H9 (cell line): ENCODE data around the gene ENPP5. TPM values are rescaled to one million over a fixed set of nuclear protein-coding genes. Genes with fewer than 3 reads are reported as not detected.

Experiments
- DNase-seq: peaks from one replicate; pipeline ENCODE4 v3.0.0-alpha.2; 2017
- H2AFZ ChIP-seq: one replicate; pipeline ENCODE4 v1.6.1; 2013; ENCODE audit warnings: mild to moderate bottlenecking, low read length, control low read depth, moderate library complexity
- H2AK5ac ChIP-seq: 2 replicates; pipeline ENCODE4 v1.6.1; 2013; ENCODE audit warnings: low read length, control low read depth, mixed read lengths; ENCODE audit not compliant: insufficient read length
- H2BK120ac ChIP-seq: one replicate; pipeline ENCODE4 v1.6.1; 2013; ENCODE audit warnings: low read depth, mild to moderate bottlenecking, low read length, control low read depth, inconsistent platforms; ENCODE audit not compliant: poor library complexity, severe bottlenecking
- H2BK12ac ChIP-seq: 2 replicates; pipeline ENCODE4 v1.6.1; 2013; ENCODE audit warnings: low read length, control low read depth, mixed read lengths, low read depth; ENCODE audit not compliant: insufficient read length
- H2BK15ac ChIP-seq: 2 replicates; pipeline ENCODE4 v1.6.1; 2013; ENCODE audit warnings: low read depth, low read length, control low read depth
- H2BK20ac ChIP-seq: one replicate; pipeline ENCODE4 v1.6.1; 2013; ENCODE audit warnings: low read depth, mild to moderate bottlenecking, low read length, control low read depth, inconsistent platforms; ENCODE audit not compliant: poor library complexity, severe bottlenecking
- H2BK5ac ChIP-seq: 2 replicates; pipeline ENCODE4 v1.6.1; 2013; ENCODE audit warnings: low read length, control low read depth, mixed read lengths; ENCODE audit not compliant: insufficient read length
- H3K14ac ChIP-seq: 2 replicates; pipeline ENCODE4 v1.6.1; 2013; ENCODE audit warnings: low read length, control low read depth; ENCODE audit not compliant: insufficient read depth
- H3K18ac ChIP-seq: 2 replicates; pipeline ENCODE4 v1.6.1; 2013; ENCODE audit warnings: low read depth, mild to moderate bottlenecking, mixed read lengths, low read length, control low read depth; ENCODE audit not compliant: insufficient read length
- H3K23ac ChIP-seq: 2 replicates; pipeline ENCODE4 v1.6.1; 2013; ENCODE audit warnings: low read length, control low read depth, mixed read lengths, low read depth; ENCODE audit not compliant: insufficient read length
- H3K23me2 ChIP-seq: 2 replicates; pipeline ENCODE4 v1.6.1; 2013; ENCODE audit warnings: low read depth, mild to moderate bottlenecking, mixed read lengths, low read length, control low read depth; ENCODE audit not compliant: insufficient read length, poor library complexity, severe bottlenecking
- H3K27ac ChIP-seq: 2 replicates; pipeline ENCODE4 v1.5.1; 2013; ENCODE audit warnings: low read length, control low read depth, mixed read lengths, low read depth; ENCODE audit not compliant: insufficient read length
- H3K27me3 ChIP-seq: 2 replicates; pipeline ENCODE4 v1.6.1; 2013; ENCODE audit warnings: low read length, control low read depth, inconsistent platforms; ENCODE audit not compliant: insufficient read depth
- H3K4ac ChIP-seq: 2 replicates; pipeline ENCODE4 v1.6.1; 2013; ENCODE audit warnings: low read depth, mild to moderate bottlenecking, control low read depth, inconsistent platforms, low read length, moderate library complexity
- H3K4me1 ChIP-seq: 2 replicates; pipeline ENCODE4 v1.6.1; 2013; ENCODE audit warnings: low read length, control low read depth, inconsistent platforms; ENCODE audit not compliant: insufficient read depth
- H3K4me2 ChIP-seq: 2 replicates; pipeline ENCODE4 v1.6.1; 2013; ENCODE audit warnings: low read length, control low read depth, mixed read lengths; ENCODE audit not compliant: insufficient read length, insufficient read depth
- H3K56ac ChIP-seq: 2 replicates; pipeline ENCODE4 v1.6.1; 2013; ENCODE audit warnings: low read depth, mild to moderate bottlenecking, mixed read lengths, low read length, control low read depth; ENCODE audit not compliant: insufficient read length
- H3K79me1 ChIP-seq: 2 replicates; pipeline ENCODE4 v1.6.1; 2013; ENCODE audit warnings: low read depth, mild to moderate bottlenecking, moderate library complexity, low read length, control low read depth, inconsistent platforms; ENCODE audit not compliant: insufficient read depth, poor library complexity, severe bottlenecking
- H3K79me2 ChIP-seq: 2 replicates; pipeline ENCODE4 v1.6.1; 2013; ENCODE audit warnings: low read length, control low read depth, inconsistent platforms; ENCODE audit not compliant: insufficient read depth
- H3K9ac ChIP-seq: 2 replicates; pipeline ENCODE4 v1.6.1; 2013; ENCODE audit warnings: low read length, control low read depth, mixed read lengths; ENCODE audit not compliant: insufficient read length; ENCODE audit errors: extremely low read depth
- H3K9me3 ChIP-seq: one replicate; pipeline ENCODE4 v1.6.1; 2013; ENCODE audit warnings: low read depth, low read length, inconsistent platforms; ENCODE audit not compliant: control insufficient read depth
- H3T11ph ChIP-seq: one replicate; pipeline ENCODE4 v1.6.1; 2013; ENCODE audit warnings: mild to moderate bottlenecking, low read length, control low read depth, inconsistent platforms
- H4K20me1 ChIP-seq: one replicate; pipeline ENCODE4 v1.6.1; 2013; ENCODE audit not compliant: control insufficient read depth, insufficient read length, insufficient read depth
- H4K5ac ChIP-seq: 2 replicates; pipeline ENCODE4 v1.6.1; 2013; ENCODE audit warnings: low read depth, mild to moderate bottlenecking, mixed read lengths, low read length, control low read depth; ENCODE audit not compliant: insufficient read length
- H4K8ac ChIP-seq: replicated peaks from 2 replicates; pipeline ENCODE4 v1.6.1; 2013; ENCODE audit warnings: low read length, control low read depth, mixed read lengths, low read depth; ENCODE audit not compliant: insufficient read length
- H4K91ac ChIP-seq: 2 replicates; pipeline ENCODE4 v1.6.1; 2013; ENCODE audit warnings: low read depth, mild to moderate bottlenecking, moderate library complexity, mixed read lengths, low read length, control low read depth; ENCODE audit not compliant: insufficient read length
- H3K27ac Mint-ChIP-seq, 3 experiments: 2 replicates in 2 of 3; 3 replicates in 1 of 3; pipeline ENCODE4 v1.8.0; 2020 to 2021; ENCODE audit warnings: mixed read lengths in 3 of 3, mild to moderate bottlenecking in 1 of 3, moderate library complexity in 1 of 3
- H3K27me3 Mint-ChIP-seq: 2 replicates; pipeline ENCODE4 v1.8.0; 2021; ENCODE audit warnings: low read depth, mild to moderate bottlenecking, moderate library complexity, mixed read lengths
- H3K36me3 Mint-ChIP-seq, 3 experiments: 2 replicates in 2 of 3; 3 replicates in 1 of 3; pipeline ENCODE4 v1.8.0; 2020 to 2021; ENCODE audit warnings: low read depth in 3 of 3, mixed read lengths in 3 of 3; ENCODE audit not compliant: insufficient read depth in 1 of 3
- H3K4me1 Mint-ChIP-seq, 2 experiments: 2 replicates each; pipeline ENCODE4 v1.8.0; 2020; ENCODE audit warnings: mixed read lengths in 2 of 2
- H3K4me3 Mint-ChIP-seq, 2 experiments: 2 replicates in 1 of 2; 3 replicates in 1 of 2; pipeline ENCODE4 v1.8.0; 2020 to 2021; ENCODE audit warnings: mild to moderate bottlenecking in 2 of 2, mixed read lengths in 2 of 2, moderate library complexity in 1 of 2
- H3K9me3 Mint-ChIP-seq, 2 experiments: 2 replicates in 1 of 2; 3 replicates in 1 of 2; pipeline ENCODE4 v1.8.0; 2020; ENCODE audit warnings: mild to moderate bottlenecking in 2 of 2, mixed read lengths in 2 of 2, moderate library complexity in 1 of 2
- total RNA-seq: library from RNA; stranded (reverse); gene quantifications from 2 replicates; pipeline ENCODE4 v1.2.1, GENCODE V29; 2021
- TF ChIP-seq, protein P1 (sequence below): fragments of 200-600 bp; sonication (generic); conservative IDR thresholded peaks from 3 replicates; pipeline ENCODE4 v1.8.0; 2021; ENCODE audit warnings: antibody characterized with exemption, mild to moderate bottlenecking

The ENPP5 gene
- total RNA-seq, 1 experiment from 2014 or later, result 4.6 TPM

GRCh38 chr6:46208303-46208702 lies 37.5 kb upstream of the ENPP5 start:
- Mint-ChIP-seq H3K36me3 (no peaks in the 10 kb centered on the region), H3K27me3 (peaks cover 4% of the 10 kb centered on the region), H3K27ac (no peak overlapping the region), H3K4me1 (no peaks in the 10 kb centered on the region), H3K9me3 (no peaks in the 10 kb centered on the region), H3K4me3 (no peak overlapping the region)
- Histone ChIP-seq H4K5ac (no peak overlapping the region), H2AK5ac (no peak overlapping the region), H3K14ac (no peak overlapping the region), H2BK15ac (no peak overlapping the region), H2BK5ac (no peak overlapping the region), H3K4ac (no peak overlapping the region), H3K79me1 (no peaks in the 10 kb centered on the region), H3K9me3 (no peaks in the 10 kb centered on the region), H3K9ac (no peak overlapping the region), H4K20me1 (no peaks in the 10 kb centered on the region), H2AFZ (no peak overlapping the region), H3K23me2 (no peaks in the 10 kb centered on the region), H3K4me2 (no peak overlapping the region), H3K79me2 (no peaks in the 10 kb centered on the region), H3K27me3 (no peaks in the 10 kb centered on the region), H2BK12ac (no peak overlapping the region), H3K23ac (no peak overlapping the region), H2BK120ac (no peak overlapping the region), H2BK20ac (no peak overlapping the region), H3K18ac (no peak overlapping the region), H3K4me1 (no peaks in the 10 kb centered on the region), H3K56ac (no peak overlapping the region), H4K91ac (no peak overlapping the region), H3K27ac (no peak overlapping the region), H4K8ac (no peak overlapping the region), H3T11ph (no peak overlapping the region)
- TF ChIP-seq, protein P1, sequence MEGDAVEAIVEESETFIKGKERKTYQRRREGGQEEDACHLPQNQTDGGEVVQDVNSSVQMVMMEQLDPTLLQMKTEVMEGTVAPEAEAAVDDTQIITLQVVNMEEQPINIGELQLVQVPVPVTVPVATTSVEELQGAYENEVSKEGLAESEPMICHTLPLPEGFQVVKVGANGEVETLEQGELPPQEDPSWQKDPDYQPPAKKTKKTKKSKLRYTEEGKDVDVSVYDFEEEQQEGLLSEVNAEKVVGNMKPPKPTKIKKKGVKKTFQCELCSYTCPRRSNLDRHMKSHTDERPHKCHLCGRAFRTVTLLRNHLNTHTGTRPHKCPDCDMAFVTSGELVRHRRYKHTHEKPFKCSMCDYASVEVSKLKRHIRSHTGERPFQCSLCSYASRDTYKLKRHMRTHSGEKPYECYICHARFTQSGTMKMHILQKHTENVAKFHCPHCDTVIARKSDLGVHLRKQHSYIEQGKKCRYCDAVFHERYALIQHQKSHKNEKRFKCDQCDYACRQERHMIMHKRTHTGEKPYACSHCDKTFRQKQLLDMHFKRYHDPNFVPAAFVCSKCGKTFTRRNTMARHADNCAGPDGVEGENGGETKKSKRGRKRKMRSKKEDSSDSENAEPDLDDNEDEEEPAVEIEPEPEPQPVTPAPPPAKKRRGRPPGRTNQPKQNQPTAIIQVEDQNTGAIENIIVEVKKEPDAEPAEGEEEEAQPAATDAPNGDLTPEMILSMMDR, result no peak
- no peak for DNase-seq
